Measurements from ENCODE around the gene RBBP8NL.

DNA sequence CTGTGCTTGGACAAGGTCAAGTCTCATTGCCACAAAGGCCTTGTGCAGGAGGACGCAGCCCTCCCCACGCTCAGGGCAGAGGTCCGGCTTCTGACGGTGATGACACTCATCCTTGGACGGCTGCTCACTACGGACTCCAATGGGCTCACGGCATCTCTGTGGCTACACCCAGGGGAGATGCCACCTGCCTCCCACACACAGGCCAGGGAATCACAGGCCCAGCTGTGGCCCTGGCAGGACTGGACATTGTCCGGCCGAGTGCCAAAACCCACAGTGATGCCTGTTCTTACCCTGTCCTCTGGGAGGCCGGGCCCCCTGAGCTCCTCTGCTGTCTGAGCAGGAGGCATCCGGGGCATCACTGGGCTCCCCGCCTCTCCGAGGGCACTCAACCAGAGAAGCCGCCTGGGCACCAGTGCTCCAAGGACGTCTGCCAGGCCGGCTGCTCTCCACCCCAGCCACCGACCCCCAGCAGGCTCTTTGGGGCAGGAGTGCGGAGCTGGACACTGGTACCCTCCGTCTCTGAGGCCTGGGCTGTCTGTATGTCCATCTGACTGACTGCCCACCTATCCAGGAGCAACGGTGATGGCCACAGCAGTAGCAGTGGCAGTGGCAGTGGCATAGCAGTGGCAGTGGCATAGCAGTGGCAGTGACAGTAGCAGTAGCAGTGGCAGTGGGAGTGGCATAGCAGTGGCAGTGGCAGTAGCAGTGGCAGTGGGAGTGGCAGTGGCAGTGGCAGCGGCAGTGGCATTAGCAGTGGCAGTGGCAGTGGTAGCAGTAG, 1.9 kb downstream of the RBBP8NL start:
- TF ChIP-seq, protein P1, sequence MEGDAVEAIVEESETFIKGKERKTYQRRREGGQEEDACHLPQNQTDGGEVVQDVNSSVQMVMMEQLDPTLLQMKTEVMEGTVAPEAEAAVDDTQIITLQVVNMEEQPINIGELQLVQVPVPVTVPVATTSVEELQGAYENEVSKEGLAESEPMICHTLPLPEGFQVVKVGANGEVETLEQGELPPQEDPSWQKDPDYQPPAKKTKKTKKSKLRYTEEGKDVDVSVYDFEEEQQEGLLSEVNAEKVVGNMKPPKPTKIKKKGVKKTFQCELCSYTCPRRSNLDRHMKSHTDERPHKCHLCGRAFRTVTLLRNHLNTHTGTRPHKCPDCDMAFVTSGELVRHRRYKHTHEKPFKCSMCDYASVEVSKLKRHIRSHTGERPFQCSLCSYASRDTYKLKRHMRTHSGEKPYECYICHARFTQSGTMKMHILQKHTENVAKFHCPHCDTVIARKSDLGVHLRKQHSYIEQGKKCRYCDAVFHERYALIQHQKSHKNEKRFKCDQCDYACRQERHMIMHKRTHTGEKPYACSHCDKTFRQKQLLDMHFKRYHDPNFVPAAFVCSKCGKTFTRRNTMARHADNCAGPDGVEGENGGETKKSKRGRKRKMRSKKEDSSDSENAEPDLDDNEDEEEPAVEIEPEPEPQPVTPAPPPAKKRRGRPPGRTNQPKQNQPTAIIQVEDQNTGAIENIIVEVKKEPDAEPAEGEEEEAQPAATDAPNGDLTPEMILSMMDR (IDR thresholded peaks at IDR 0.05; ENCODE audit: insufficient read depth, low read length, poor library complexity, severe bottlenecking): no peak
- no peak for TF ChIP-seq EZH2phosphoT487 (conservative IDR thresholded peaks at IDR 0.05; ENCODE audit: low read length)
